ENCODE measurements around the gene AHCYL1.

GRCh38 chr1:110056776-110057175 lies 72.2 kb downstream of the AHCYL1 start:
- TF ChIP-seq POLR2A (IDR thresholded peaks at IDR 0.05) (no peak), CTCF (IDR thresholded peaks at IDR 0.05) (no peak)
